Calu3 (cell line): ENCODE measurements around the gene PARVG. TPM values are rescaled to one million over a fixed set of nuclear protein-coding genes. Genes with fewer than 3 reads are reported as not detected.

Source experiments
- BruUV-seq: library from RNA; stranded (reverse); fragments of 400-500 nt; replicated peaks from 2 replicates; lab custom pipeline; 2021; lab: Mats Ljungman, UMichigan
- CTCF ChIA-PET: fragments of 300-600 bp; sonication (Branson Sonifier 250); formaldehyde crosslinking; loops from one replicate; lab custom pipeline; 2022; ENCODE audit warnings: antibody characterized with exemption; lab: Charles Lee
- DNase-seq: peaks from one replicate; pipeline ENCODE4 v3.0.0; 2022
- H3K27ac Mint-ChIP-seq: one replicate; pipeline ENCODE4 v1.8.0; 2022; ENCODE audit warnings: mixed read lengths; ENCODE audit not compliant: unreplicated experiment
- H3K27me3 Mint-ChIP-seq: one replicate; pipeline ENCODE4 v1.8.0; 2022; ENCODE audit warnings: mixed read lengths; ENCODE audit not compliant: unreplicated experiment
- H3K36me3 Mint-ChIP-seq: one replicate; pipeline ENCODE4 v1.8.0; 2022; ENCODE audit warnings: mild to moderate bottlenecking, moderate library complexity, mixed read lengths; ENCODE audit not compliant: insufficient read depth, unreplicated experiment
- H3K4me1 Mint-ChIP-seq: one replicate; pipeline ENCODE4 v1.8.0; 2022; ENCODE audit warnings: mild to moderate bottlenecking, low read depth, mixed read lengths; ENCODE audit not compliant: unreplicated experiment
- H3K4me3 Mint-ChIP-seq: one replicate; pipeline ENCODE4 v1.8.0; 2022; ENCODE audit warnings: mild to moderate bottlenecking, low read depth, moderate library complexity, mixed read lengths; ENCODE audit not compliant: unreplicated experiment
- H3K9me3 Mint-ChIP-seq: one replicate; pipeline ENCODE4 v1.8.0; 2022; ENCODE audit warnings: low read depth, mixed read lengths; ENCODE audit not compliant: unreplicated experiment
- CTCF ChIP-seq: fragments of 200-600 bp; IDR thresholded peaks from one replicate; pipeline ENCODE4 v1.8.0; 2022; ENCODE audit warnings: antibody characterized with exemption; ENCODE audit not compliant: unreplicated experiment
- intact Hi-C: fragments of 100-400 bp; cut with micrococcal nuclease; formaldehyde crosslinking; loops from one replicate; pipeline ENCODE4 v1.10.0; 2022; ENCODE audit not compliant: unreplicated experiment
- total RNA-seq: library from RNA; stranded (reverse); gene quantifications from 2 replicates; pipeline ENCODE4 v1.2.3, GENCODE V29; 2022

The PARVG gene
- total RNA-seq, 1 experiment from 2014 or later = not detected

GRCh38 chr22:44154436-44154942, 26.2 kb upstream of the PARVG start:
- H3K36me3 Mint-ChIP-seq = no peaks in the 10 kb centered on the region
- H3K9me3 Mint-ChIP-seq = no peaks in the 10 kb centered on the region
- no TSS peak for BruUV-seq
- no peak overlapping the region for H3K27ac Mint-ChIP-seq
- CTCF ChIA-PET = no interaction called here
- intact Hi-C loops = no loop called here
- H3K4me3 Mint-ChIP-seq = no peak overlapping the region
- H3K4me1 Mint-ChIP-seq = no peaks in the 10 kb centered on the region
- no peak for TF ChIP-seq CTCF
- DNase-seq = no peak
- H3K27me3 Mint-ChIP-seq = no peaks in the 10 kb centered on the region

GRCh38 chr22:44155115-44155514, 25.6 kb upstream of the PARVG start:
- Mint-ChIP-seq H3K9me3 (no peaks in the 10 kb centered on the region), H3K27ac (no peak overlapping the region), H3K27me3 (no peaks in the 10 kb centered on the region), H3K4me3 (no peak overlapping the region), H3K36me3 (no peaks in the 10 kb centered on the region), H3K4me1 (no peaks in the 10 kb centered on the region)
- TF ChIP-seq CTCF = no peak
- CTCF ChIA-PET = no interaction called here
- BruUV-seq = no TSS peak
- intact Hi-C loops = no loop called here
- DNase-seq = no peak

GRCh38 chr22:44157916-44158618, 22.7 kb upstream of the PARVG start:
- CTCF ChIA-PET = no interaction called here
- no peaks in the 10 kb centered on the region for H3K36me3 Mint-ChIP-seq
- intact Hi-C loops = no loop called here
- DNase-seq = no peak
- no peak for TF ChIP-seq CTCF
- H3K27ac Mint-ChIP-seq = no peak overlapping the region
- no peaks in the 10 kb centered on the region for H3K9me3 Mint-ChIP-seq
- BruUV-seq = no TSS peak
- no peak overlapping the region for H3K4me3 Mint-ChIP-seq
- no peaks in the 10 kb centered on the region for H3K4me1 Mint-ChIP-seq
- H3K27me3 Mint-ChIP-seq = no peaks in the 10 kb centered on the region

- no peak for DNase-seq
- BruUV-seq = no TSS peak
- Mint-ChIP-seq H3K4me3 (no peak overlapping the region), H3K36me3 (no peaks in the 10 kb centered on the region), H3K27me3 (no peaks in the 10 kb centered on the region), H3K4me1 (no peaks in the 10 kb centered on the region), H3K9me3 (no peaks in the 10 kb centered on the region), H3K27ac (no peak overlapping the region)
- intact Hi-C loops = no loop called here
- TF ChIP-seq CTCF = no peak
- CTCF ChIA-PET = no interaction called here
These were observed 21.9 kb upstream of the PARVG start for GRCh38 chr22:44158816-44159215.
